Measurements from ENCODE around the gene FBXO21. TPM values are rescaled to one million over a fixed set of nuclear protein-coding genes. Genes with fewer than 3 reads are reported as not detected.

Gene FBXO21
- total RNA-seq, 3 donors from 2014 or later (not counting 1 experiment from before 2014, with no cell fraction given): 39.8 to 48.8 (median 39.9) TPM

DNA sequence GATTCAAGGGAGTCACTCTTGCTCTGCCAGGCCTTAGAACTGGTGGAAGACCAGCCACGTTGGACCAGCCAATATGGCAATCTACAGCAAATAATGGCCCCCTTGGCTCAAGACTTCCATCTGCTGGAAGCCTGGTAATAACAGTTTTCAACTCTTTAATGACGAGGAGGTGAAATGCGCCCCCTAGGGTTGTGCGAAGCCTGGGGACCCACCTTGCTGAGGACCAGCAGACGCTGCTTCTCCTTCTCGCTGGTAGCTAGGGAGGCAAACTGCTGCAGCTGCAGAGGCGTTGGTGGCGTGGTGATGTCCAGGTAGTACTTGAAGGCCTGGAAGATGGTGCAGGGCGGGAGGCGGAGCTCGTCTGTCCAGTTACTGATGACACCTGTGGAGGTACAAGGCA is 41.5 kb upstream of the FBXO21 start:
- H3K36me3 ChIP-seq (ENCODE audit: control insufficient read depth, insufficient read depth, low read length): no peaks in the 10 kb centered on the region
- Mint-ChIP-seq H3K27me3 (ENCODE audit: low read depth in 2 of 2) (peaks cover 12 to 15% of the 10 kb centered on the region in 2 donors), H3K4me1 (no peaks in the 10 kb centered on the region), H3K9me3 (no peaks in the 10 kb centered on the region), H3K27ac (no peak overlapping the region), H3K36me3 (no peaks in the 10 kb centered on the region), H3K4me3 (no peak overlapping the region)
- 90% methylated on average over 11 of the region's 11 CpGs for WGBS (ENCODE audit: insufficient coverage)
- TF ChIP-seq CTCF (IDR thresholded peaks at IDR 0.05): no peak
- no peaks in the 10 kb centered on the region for H3K9me3 ChIP-seq (ENCODE audit: control insufficient read depth, insufficient read depth, low read length)
- DNase-seq: no peak
- H3K27me3 ChIP-seq (ENCODE audit: control insufficient read depth, insufficient read depth, low read length): peaks cover 3% of the 10 kb centered on the region
- intact Hi-C loops (cut with micrococcal nuclease): no loop called here
- no peak for ATAC-seq
- no peaks in the 10 kb centered on the region for H3K4me1 ChIP-seq (ENCODE audit: control insufficient read depth, insufficient read depth, low read length)
- H3K4me3 ChIP-seq (ENCODE audit: low read length): no peak overlapping the region
- no peak overlapping the region for H3K27ac ChIP-seq (ENCODE audit: low read length)

GRCh38 chr12:117228239-117228638 is 38.0 kb upstream of the FBXO21 start:
- no peak for TF ChIP-seq CTCF (IDR thresholded peaks at IDR 0.05)
- intact Hi-C loops (cut with micrococcal nuclease): no loop called here
- ATAC-seq: no peak
- Mint-ChIP-seq H3K9me3 (no peaks in the 10 kb centered on the region), H3K4me1 (no peaks in the 10 kb centered on the region), H3K27me3 (ENCODE audit: low read depth in 2 of 2) (peaks cover 12 to 17% of the 10 kb centered on the region in 2 donors), H3K27ac (no peak overlapping the region), H3K36me3 (no peaks in the 10 kb centered on the region), H3K4me3 (no peak overlapping the region)
- Histone ChIP-seq H3K36me3 (ENCODE audit: control insufficient read depth, insufficient read depth, low read length) (no peaks in the 10 kb centered on the region), H3K4me1 (ENCODE audit: control insufficient read depth, insufficient read depth, low read length) (no peaks in the 10 kb centered on the region), H3K27ac (ENCODE audit: low read length) (no peak overlapping the region), H3K27me3 (ENCODE audit: control insufficient read depth, insufficient read depth, low read length) (peaks cover 2% of the 10 kb centered on the region), H3K9me3 (ENCODE audit: control insufficient read depth, insufficient read depth, low read length) (no peaks in the 10 kb centered on the region), H3K4me3 (ENCODE audit: low read length) (no peak overlapping the region)
- no peak for DNase-seq
- WGBS (ENCODE audit: insufficient coverage): 60% methylated on average over 2 of the region's 2 CpGs

DNA sequence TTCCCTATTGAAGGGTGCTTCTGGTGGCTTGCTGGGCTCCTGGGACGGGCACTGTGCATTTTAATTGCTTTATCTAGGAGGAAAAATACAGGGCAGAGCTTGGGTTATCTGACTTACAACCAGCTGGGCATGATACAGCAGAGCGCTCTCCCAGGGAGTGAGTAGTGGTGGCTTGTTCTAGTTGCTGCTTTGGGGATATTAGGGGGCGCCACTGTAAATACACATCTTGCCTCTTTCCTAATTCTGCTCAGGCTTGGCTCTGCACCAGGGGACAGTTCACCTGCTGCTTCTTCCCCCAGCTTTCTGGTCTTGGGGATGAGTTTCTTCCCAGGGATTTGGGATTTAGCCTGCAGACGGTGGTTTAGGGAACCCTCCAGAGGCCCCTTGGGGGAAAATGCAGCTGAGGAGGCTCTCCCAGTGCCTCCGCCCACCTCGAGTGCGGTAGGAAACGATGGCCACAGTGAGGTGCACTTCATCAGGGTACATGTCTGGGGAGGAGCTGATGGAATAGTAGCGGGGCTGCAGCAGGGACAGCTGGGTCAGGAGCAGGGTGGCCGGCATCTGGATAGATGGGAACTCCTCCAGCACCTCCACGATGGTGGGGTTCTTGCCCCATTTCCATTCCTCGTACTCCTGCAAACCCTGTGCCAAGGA is 36.9 kb upstream of the FBXO21 start:
- ATAC-seq (no peak), DNase-seq (no peak)
- Histone ChIP-seq H3K27ac (ENCODE audit: low read length) (no peak overlapping the region), H3K4me1 (ENCODE audit: control insufficient read depth, insufficient read depth, low read length) (no peaks in the 10 kb centered on the region), H3K4me3 (ENCODE audit: low read length) (no peak overlapping the region), H3K27me3 (ENCODE audit: control insufficient read depth, insufficient read depth, low read length) (peaks cover 2% of the 10 kb centered on the region), H3K9me3 (ENCODE audit: control insufficient read depth, insufficient read depth, low read length) (no peaks in the 10 kb centered on the region), H3K36me3 (ENCODE audit: control insufficient read depth, insufficient read depth, low read length) (no peaks in the 10 kb centered on the region)
- Mint-ChIP-seq H3K9me3 (no peaks in the 10 kb centered on the region), H3K27me3 (ENCODE audit: low read depth in 2 of 2) (peaks cover 12 to 17% of the 10 kb centered on the region in 2 donors), H3K36me3 (no peaks in the 10 kb centered on the region), H3K27ac (no peak overlapping the region), H3K4me1 (no peaks in the 10 kb centered on the region), H3K4me3 (no peak overlapping the region)
- intact Hi-C loops (cut with micrococcal nuclease): no loop called here
- TF ChIP-seq CTCF (IDR thresholded peaks at IDR 0.05): no peak
- 52% methylated on average over 12 of the region's 12 CpGs for WGBS (ENCODE audit: insufficient coverage)

DNA sequence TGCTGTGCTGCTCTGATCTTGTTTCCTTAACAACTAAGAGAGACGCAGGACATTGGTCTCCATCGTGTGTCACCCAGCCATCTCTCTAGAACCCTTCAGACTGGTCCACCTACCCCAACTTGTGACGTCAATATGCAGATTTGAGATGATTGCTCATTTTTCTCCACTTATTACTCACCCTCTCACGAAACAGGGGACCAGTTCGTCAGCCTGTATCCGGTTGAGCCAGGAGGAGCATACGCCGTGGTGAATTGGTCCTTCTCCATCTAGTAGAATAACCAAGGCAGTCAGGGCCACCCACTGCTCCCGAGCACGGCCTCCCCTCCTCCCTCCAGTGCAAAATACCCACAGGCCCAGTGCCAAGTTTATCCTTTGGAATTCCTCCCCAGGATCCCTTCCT is 36.2 kb upstream of the FBXO21 start:
- Histone ChIP-seq H3K36me3 (ENCODE audit: control insufficient read depth, insufficient read depth, low read length) (no peaks in the 10 kb centered on the region), H3K4me1 (ENCODE audit: control insufficient read depth, insufficient read depth, low read length) (no peaks in the 10 kb centered on the region), H3K27ac (ENCODE audit: low read length) (no peak overlapping the region), H3K27me3 (ENCODE audit: control insufficient read depth, insufficient read depth, low read length) (peaks cover 2% of the 10 kb centered on the region), H3K9me3 (ENCODE audit: control insufficient read depth, insufficient read depth, low read length) (no peaks in the 10 kb centered on the region), H3K4me3 (ENCODE audit: low read length) (no peak overlapping the region)
- no peaks in the 10 kb centered on the region for H3K36me3 Mint-ChIP-seq
- ATAC-seq (no peak), DNase-seq (no peak)
- H3K4me1 Mint-ChIP-seq: no peaks in the 10 kb centered on the region
- WGBS (ENCODE audit: insufficient coverage): 79% methylated on average over 10 of the region's 10 CpGs
- H3K4me3 Mint-ChIP-seq: no peak overlapping the region
- intact Hi-C loops (cut with micrococcal nuclease): no loop called here
- no peak overlapping the region for H3K27ac Mint-ChIP-seq
- no peak for TF ChIP-seq CTCF (IDR thresholded peaks at IDR 0.05)
- H3K27me3 Mint-ChIP-seq (ENCODE audit: low read depth in 2 of 2): peaks cover 12 to 17% of the 10 kb centered on the region in 2 donors
- H3K9me3 Mint-ChIP-seq: no peaks in the 10 kb centered on the region

All from natural killer cell (primary cell).